BE2C (cell line): ENCODE results near the gene SGCA.

Source experiments
- DNase-seq: peaks from one replicate; pipeline ENCODE4 v3.0.0-alpha.2; 2020
- H3K27me3 ChIP-seq: fragments of 250-450 bp; sonication (Bioruptor Pico); 2 replicates; pipeline ENCODE4 v1.5.1; 2020; ENCODE audit warnings: mild to moderate bottlenecking
- H3K36me3 ChIP-seq: fragments of 250-450 bp; sonication (Bioruptor Pico); 2 replicates; pipeline ENCODE4 v1.5.1; 2020; ENCODE audit warnings: mild to moderate bottlenecking
- H3K4me1 ChIP-seq: fragments of 250-450 bp; sonication (Bioruptor Pico); 2 replicates; pipeline ENCODE4 v1.5.1; 2020
- H3K4me3 ChIP-seq: 2 replicates; pipeline ENCODE4 v1.5.1; 2011; ENCODE audit warnings: low read depth, low read length
- H3K9me3 ChIP-seq: fragments of 250-450 bp; sonication (Bioruptor Pico); 2 replicates; pipeline ENCODE4 v1.5.1; 2020
- CTCF ChIP-seq: IDR thresholded peaks from 2 replicates; pipeline ENCODE4 v1.5.1; 2012; ENCODE audit warnings: mild to moderate bottlenecking, low read depth, low read length

SGCA gene

GRCh38 chr17:50219342-50219741, 53.5 kb downstream of the SGCA start:
- TF ChIP-seq CTCF = no peak
- H3K36me3 ChIP-seq = no peaks in the 10 kb centered on the region
- DNase-seq = no peak
- no peak overlapping the region for H3K4me3 ChIP-seq
- H3K9me3 ChIP-seq = no peaks in the 10 kb centered on the region
- no peaks in the 10 kb centered on the region for H3K27me3 ChIP-seq
- H3K4me1 ChIP-seq = no peaks in the 10 kb centered on the region; the same call in 1 of the 2 replicates

GRCh38 chr17:50219939-50220465, 54.2 kb downstream of the SGCA start:
- Histone ChIP-seq H3K36me3 (no peaks in the 10 kb centered on the region), H3K4me1 (no peaks in the 10 kb centered on the region; the same call in 1 of the 2 replicates), H3K4me3 (no peak overlapping the region), H3K27me3 (no peaks in the 10 kb centered on the region), H3K9me3 (no peaks in the 10 kb centered on the region)
- no peak for TF ChIP-seq CTCF
- DNase-seq = no peak

GRCh38 chr17:50220811-50221210, 55.0 kb downstream of the SGCA start:
- H3K36me3 ChIP-seq = no peaks in the 10 kb centered on the region
- H3K9me3 ChIP-seq = no peaks in the 10 kb centered on the region
- H3K27me3 ChIP-seq = no peaks in the 10 kb centered on the region
- no peak for TF ChIP-seq CTCF
- H3K4me3 ChIP-seq = no peak overlapping the region
- no peaks in the 10 kb centered on the region for H3K4me1 ChIP-seq
- no peak for DNase-seq

DNA sequence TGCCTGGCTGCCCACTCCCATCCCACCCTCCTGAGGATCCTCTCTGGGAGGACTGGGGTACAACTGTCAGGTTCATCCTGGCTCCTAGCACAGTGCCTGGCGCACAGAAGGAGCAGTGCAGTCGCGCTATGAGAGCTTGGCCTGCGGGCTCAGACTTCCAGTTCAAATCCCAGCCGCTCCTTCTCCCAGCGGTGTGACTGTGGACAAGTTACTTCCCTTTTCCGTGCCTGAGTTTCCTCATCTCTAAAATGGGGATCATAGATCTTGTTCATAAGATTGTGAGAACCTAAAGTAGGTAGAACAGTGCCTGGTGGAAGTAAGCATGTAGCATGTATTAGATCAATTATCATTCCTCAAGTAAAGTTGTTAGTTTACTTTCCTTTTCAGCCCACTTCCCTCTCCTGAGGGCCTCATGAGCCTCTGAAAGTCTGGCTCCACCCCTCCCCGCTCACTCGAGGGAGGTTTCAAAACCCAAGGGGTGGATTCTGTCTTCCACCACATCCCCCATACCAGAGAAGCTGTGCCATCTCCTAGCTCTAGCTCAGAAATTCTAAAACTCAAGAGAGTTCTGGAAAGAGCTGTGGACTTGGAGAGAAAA, 55.6 kb downstream of the SGCA start:
- H3K36me3 ChIP-seq = no peaks in the 10 kb centered on the region
- no peaks in the 10 kb centered on the region for H3K27me3 ChIP-seq
- H3K4me1 ChIP-seq = no peaks in the 10 kb centered on the region
- H3K9me3 ChIP-seq = no peaks in the 10 kb centered on the region
- DNase-seq = no peak
- TF ChIP-seq CTCF = no peak
- no peak overlapping the region for H3K4me3 ChIP-seq

DNA sequence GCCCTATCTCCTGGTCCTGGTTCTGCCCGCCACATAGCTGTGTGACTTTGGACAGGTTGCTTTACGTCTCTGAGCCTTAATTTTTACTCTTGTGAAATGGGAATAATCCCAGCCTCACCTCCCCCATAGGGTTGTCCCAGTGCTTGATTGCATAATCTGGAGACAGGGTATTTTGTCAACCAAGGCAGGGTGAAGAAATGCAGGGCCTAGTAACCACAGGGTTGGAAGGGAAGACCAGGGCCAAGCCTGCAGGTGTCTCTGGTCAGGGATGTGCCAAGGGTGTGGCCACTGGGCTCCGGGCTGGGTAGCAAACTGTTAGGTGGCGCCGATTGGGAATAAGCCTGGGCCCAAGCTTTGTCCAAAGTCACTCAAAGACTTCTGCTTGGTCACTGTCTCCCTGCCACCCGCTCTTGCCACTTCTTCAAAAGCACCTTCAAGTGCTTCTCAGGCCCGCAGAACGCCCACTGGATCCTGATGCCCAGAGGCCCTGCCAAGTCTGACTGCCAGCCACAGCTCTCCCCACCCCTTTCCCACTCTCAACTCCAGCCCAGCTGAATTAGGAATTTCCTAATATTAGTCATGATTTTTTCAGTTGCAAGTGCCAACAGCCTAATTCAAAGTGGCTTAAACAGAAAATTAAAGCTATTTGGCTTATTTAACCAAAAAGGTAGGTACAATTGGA, 56.2 kb downstream of the SGCA start:
- no peak for TF ChIP-seq CTCF
- no peaks in the 10 kb centered on the region for H3K27me3 ChIP-seq
- no peak overlapping the region for H3K4me3 ChIP-seq
- no peaks in the 10 kb centered on the region for H3K36me3 ChIP-seq
- DNase-seq = no peak
- H3K4me1 ChIP-seq = no peaks in the 10 kb centered on the region
- no peaks in the 10 kb centered on the region for H3K9me3 ChIP-seq

- Histone ChIP-seq H3K9me3 (no peaks in the 10 kb centered on the region), H3K36me3 (no peaks in the 10 kb centered on the region), H3K27me3 (no peaks in the 10 kb centered on the region), H3K4me3 (no peak overlapping the region), H3K4me1 (no peaks in the 10 kb centered on the region)
- DNase-seq = no peak
- no peak for TF ChIP-seq CTCF
Observed at GRCh38 chr17:50222922-50223321, 57.1 kb downstream of the SGCA start.
